Measurements from ENCODE around the gene PTPRD. TPM values are rescaled to one million over a fixed set of nuclear protein-coding genes. Genes with fewer than 3 reads are reported as not detected.
"Not testable (repeated sequence)": the region's sequence is repeated elsewhere in the genome, so short reads cannot be mapped to it uniquely, and the experiment has no call there.

PTPRD gene
- total and polyA plus RNA-seq, 9 donors = 16.2 to 231 (median 85.8) TPM

GRCh38 chr9:9099646-9100045 is 1513.2 kb downstream of the PTPRD start:
- H3K27ac ChIP-seq = no peak overlapping the region
- no peaks in the 10 kb centered on the region for H3K36me3 ChIP-seq
- H3K4me3 ChIP-seq = no peak overlapping the region
- no peaks in the 10 kb centered on the region for H3K9me3 ChIP-seq
- no peak for DNase-seq
- no peak for TF ChIP-seq CTCF (IDR thresholded peaks at IDR 0.05)
- no peak for TF ChIP-seq EP300 (IDR thresholded peaks at IDR 0.05)
- no peak for TF ChIP-seq POLR2A (IDR thresholded peaks at IDR 0.05)
- intact Hi-C loops (cut with DNase I) = no loop called here
- no peaks in the 10 kb centered on the region for H3K27me3 ChIP-seq
- H3K4me1 ChIP-seq (ENCODE audit: insufficient read depth) = no peaks in the 10 kb centered on the region
- WGBS, 3 donors = 82 to 87% (median 84%) methylated on average over 3 of the region's 3 CpGs

- intact Hi-C loops (cut with DNase I); H3K27ac ChIP-seq; H3K9me3 ChIP-seq; H3K4me1 ChIP-seq (ENCODE audit: insufficient read depth); H3K4me3 ChIP-seq; H3K27me3 ChIP-seq; H3K36me3 ChIP-seq; DNase-seq: not testable (repeated sequence)
- 88 to 93% (median 93%) methylated on average over 6 of the region's 6 CpGs for WGBS, 3 donors
Observed at GRCh38 chr9:9097254-9097653, 1515.5 kb downstream of the PTPRD start.

- no peak overlapping the region for H3K27ac ChIP-seq
- no peaks in the 10 kb centered on the region for H3K27me3 ChIP-seq
- H3K4me3 ChIP-seq = no peak overlapping the region
- intact Hi-C loops (cut with DNase I) = no loop called here
- TF ChIP-seq POLR2A (IDR thresholded peaks at IDR 0.05) (no peak), EP300 (IDR thresholded peaks at IDR 0.05) (no peak), CTCF (IDR thresholded peaks at IDR 0.05) (no peak)
- H3K9me3 ChIP-seq = no peaks in the 10 kb centered on the region
- no peak for DNase-seq
- H3K4me1 ChIP-seq (ENCODE audit: insufficient read depth) = no peaks in the 10 kb centered on the region
- no peaks in the 10 kb centered on the region for H3K36me3 ChIP-seq
Observed at GRCh38 chr9:9091387-9091786, 1521.4 kb downstream of the PTPRD start.

GRCh38 chr9:9079473-9079872 is 1533.3 kb downstream of the PTPRD start:
- Histone ChIP-seq H3K27me3 (no peaks in the 10 kb centered on the region), H3K4me1 (ENCODE audit: insufficient read depth) (no peaks in the 10 kb centered on the region), H3K36me3 (no peaks in the 10 kb centered on the region), H3K27ac (no peak overlapping the region), H3K4me3 (no peak overlapping the region), H3K9me3 (no peaks in the 10 kb centered on the region)
- intact Hi-C loops (cut with DNase I) = no loop called here
- TF ChIP-seq CTCF (IDR thresholded peaks at IDR 0.05) (no peak), POLR2A (IDR thresholded peaks at IDR 0.05) (no peak), EP300 (IDR thresholded peaks at IDR 0.05) (no peak)
- DNase-seq = no peak
- WGBS, 3 donors = 81 to 86% (median 82%) methylated on average over 2 of the region's 2 CpGs

GRCh38 chr9:9078301-9078700 is 1534.5 kb downstream of the PTPRD start:
- H3K4me1 ChIP-seq (ENCODE audit: insufficient read depth) = no peaks in the 10 kb centered on the region
- no peak overlapping the region for H3K4me3 ChIP-seq
- no peak overlapping the region for H3K27ac ChIP-seq
- TF ChIP-seq POLR2A (IDR thresholded peaks at IDR 0.05) (no peak), EP300 (IDR thresholded peaks at IDR 0.05) (no peak), CTCF (IDR thresholded peaks at IDR 0.05) (no peak)
- 0 to 13% (median 1%) methylated on average over 1 of the region's 1 CpG for WGBS, 3 donors
- intact Hi-C loops (cut with DNase I) = no loop called here
- no peaks in the 10 kb centered on the region for H3K36me3 ChIP-seq
- DNase-seq = no peak
- H3K27me3 ChIP-seq = no peaks in the 10 kb centered on the region
- no peaks in the 10 kb centered on the region for H3K9me3 ChIP-seq

Measured in ovary (tissue), 9 donors.